Activated T-helper 2 cell treated with anti-CD3 and anti-CD28 coated beads, Interferon-gamma antibody, Interleukin-2, Interleukin-4, amounts not matched to agents 10 μg/mL and 5 μg/mL and 100 μg/mL, durations not matched to agents 14 hours and 24 hours and 36 hours (primary cell): ENCODE results near the gene AKAP6. TPM values are rescaled to one million over a fixed set of nuclear protein-coding genes. Genes with fewer than 3 reads are reported as not detected.

ENCODE experiments used
- DNase-seq: peaks from one replicate; pipeline ENCODE4 v3.0.0; 2021; ENCODE audit warnings: low spot score
- H3K27ac Mint-ChIP-seq: one replicate; pipeline ENCODE4 v1.8.0; 2021; ENCODE audit warnings: mixed read lengths
- H3K27me3 Mint-ChIP-seq: one replicate; pipeline ENCODE4 v1.8.0; 2021; ENCODE audit warnings: low read depth, mixed read lengths
- H3K36me3 Mint-ChIP-seq: one replicate; pipeline ENCODE4 v1.8.0; 2021; ENCODE audit warnings: low read depth, mixed read lengths
- H3K4me1 Mint-ChIP-seq: one replicate; pipeline ENCODE4 v1.8.0; 2021; ENCODE audit warnings: low read depth, mixed read lengths
- H3K4me3 Mint-ChIP-seq: one replicate; pipeline ENCODE4 v1.8.0; 2021; ENCODE audit warnings: low read depth, mild to moderate bottlenecking, moderate library complexity, mixed read lengths
- H3K9me3 Mint-ChIP-seq: one replicate; pipeline ENCODE4 v1.8.0; 2021; ENCODE audit warnings: mixed read lengths
- intact Hi-C: fragments of 100-400 bp; cut with micrococcal nuclease; formaldehyde crosslinking; loops from one replicate; pipeline ENCODE4 v1.15.1; 2023
- total RNA-seq: library from RNA; stranded (reverse); gene quantifications from 2 replicates; pipeline ENCODE4 v1.2.3, GENCODE V29; 2022

The AKAP6 gene
- total RNA-seq, 1 donor from 2014 or later: 1.0 TPM

DNA sequence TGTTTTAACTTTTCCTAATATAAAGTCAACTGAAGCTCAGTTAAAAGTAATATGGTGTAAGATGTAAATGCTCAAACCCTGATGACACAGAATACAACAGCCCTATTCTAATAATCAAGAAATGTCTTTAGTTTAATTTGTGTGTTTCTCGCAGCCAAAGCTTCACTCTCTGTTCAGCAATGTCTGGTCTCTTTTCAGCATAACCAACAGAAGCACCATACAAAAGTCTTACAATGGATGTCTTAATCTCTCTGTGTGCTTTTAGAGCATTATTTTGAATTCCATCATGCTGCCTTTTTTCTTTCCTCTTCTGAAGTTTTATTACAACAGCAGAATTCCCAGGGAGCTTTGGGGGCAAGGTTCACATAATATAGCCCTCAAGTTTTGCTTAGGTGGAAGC lies 399.4 kb downstream of the AKAP6 start:
- intact Hi-C loops: no loop called here
- H3K27me3 Mint-ChIP-seq: no peaks in the 10 kb centered on the region
- no peaks in the 10 kb centered on the region for H3K9me3 Mint-ChIP-seq

DNA sequence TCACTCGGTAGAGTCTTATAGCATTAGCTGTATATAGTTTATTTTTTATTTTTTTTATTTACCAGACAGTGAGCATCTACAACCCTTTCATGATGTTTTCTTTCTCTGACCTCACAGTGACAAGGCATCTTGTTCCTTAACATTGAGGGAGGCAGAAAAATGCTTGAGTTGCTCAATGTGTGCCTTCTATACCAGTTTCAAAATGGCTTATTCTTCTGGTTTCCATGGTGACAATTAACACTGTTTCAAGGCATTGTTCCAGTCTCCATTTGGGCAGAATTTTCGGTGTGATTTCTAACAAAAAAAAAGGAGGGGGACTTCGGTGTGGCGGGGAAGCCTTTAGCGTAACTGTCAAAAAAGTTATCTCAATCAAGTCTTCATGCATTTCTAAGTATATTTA lies 399.9 kb downstream of the AKAP6 start:
- DNase-seq: no peak
- intact Hi-C loops: no loop called here
- Mint-ChIP-seq H3K27me3 (no peaks in the 10 kb centered on the region), H3K36me3 (no peaks in the 10 kb centered on the region), H3K9me3 (no peaks in the 10 kb centered on the region), H3K27ac (no peak overlapping the region), H3K4me3 (no peak overlapping the region), H3K4me1 (no peaks in the 10 kb centered on the region)

More for the DNA sequence above, 399.4 kb downstream of the AKAP6 start:
- Mint-ChIP-seq H3K4me1 (no peaks in the 10 kb centered on the region), H3K4me3 (no peak overlapping the region), H3K27ac (no peak overlapping the region), H3K36me3 (no peaks in the 10 kb centered on the region)
- no peak for DNase-seq

DNA sequence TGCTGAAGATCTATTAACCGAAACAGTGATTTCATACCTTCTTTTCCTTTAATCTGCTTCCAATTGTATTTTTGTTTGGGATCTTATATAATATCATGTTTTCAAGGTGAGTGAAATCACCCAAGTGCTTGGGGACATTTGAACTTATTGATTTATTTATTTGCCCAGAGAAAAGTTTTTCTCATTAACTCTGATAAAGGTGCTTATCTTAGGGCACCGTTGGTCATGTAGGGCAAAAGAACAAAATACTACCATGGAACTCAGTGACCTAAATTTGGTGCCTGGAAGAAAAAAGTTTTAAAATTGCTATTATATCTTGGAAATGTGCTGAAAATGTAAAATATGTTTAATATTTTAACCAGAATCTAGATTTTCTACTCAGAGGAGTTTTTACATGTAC lies 402.2 kb downstream of the AKAP6 start:
- no peaks in the 10 kb centered on the region for H3K27me3 Mint-ChIP-seq
- no peak for DNase-seq
- H3K27ac Mint-ChIP-seq: no peak overlapping the region
- H3K4me1 Mint-ChIP-seq: no peaks in the 10 kb centered on the region
- H3K4me3 Mint-ChIP-seq: no peak overlapping the region
- no peaks in the 10 kb centered on the region for H3K36me3 Mint-ChIP-seq
- no peaks in the 10 kb centered on the region for H3K9me3 Mint-ChIP-seq
- intact Hi-C loops: no loop called here

DNA sequence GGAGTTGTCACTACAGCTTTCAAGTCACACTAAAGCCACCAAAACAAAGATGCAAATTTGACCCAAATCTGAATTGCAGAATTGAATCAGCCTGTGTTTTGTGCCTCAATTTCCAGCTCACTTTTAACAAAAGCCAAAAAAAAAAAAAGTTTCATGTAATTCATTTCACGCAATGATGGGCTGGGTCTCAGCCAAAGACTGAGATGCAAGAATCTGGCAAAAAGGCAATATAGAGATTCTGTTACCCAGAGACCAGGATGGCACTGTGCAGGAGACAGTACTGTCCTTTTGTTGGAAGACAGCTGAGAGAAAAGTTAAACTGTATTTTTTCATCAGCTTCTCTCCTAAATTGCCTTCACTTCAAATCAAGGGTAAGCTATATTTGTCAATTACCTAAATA lies 403.9 kb downstream of the AKAP6 start:
- no peak overlapping the region for H3K4me3 Mint-ChIP-seq
- intact Hi-C loops: no loop called here
- no peak for DNase-seq
- no peak overlapping the region for H3K27ac Mint-ChIP-seq
- no peaks in the 10 kb centered on the region for H3K9me3 Mint-ChIP-seq
- H3K4me1 Mint-ChIP-seq: no peaks in the 10 kb centered on the region
- H3K36me3 Mint-ChIP-seq: no peaks in the 10 kb centered on the region
- H3K27me3 Mint-ChIP-seq: no peaks in the 10 kb centered on the region

DNA sequence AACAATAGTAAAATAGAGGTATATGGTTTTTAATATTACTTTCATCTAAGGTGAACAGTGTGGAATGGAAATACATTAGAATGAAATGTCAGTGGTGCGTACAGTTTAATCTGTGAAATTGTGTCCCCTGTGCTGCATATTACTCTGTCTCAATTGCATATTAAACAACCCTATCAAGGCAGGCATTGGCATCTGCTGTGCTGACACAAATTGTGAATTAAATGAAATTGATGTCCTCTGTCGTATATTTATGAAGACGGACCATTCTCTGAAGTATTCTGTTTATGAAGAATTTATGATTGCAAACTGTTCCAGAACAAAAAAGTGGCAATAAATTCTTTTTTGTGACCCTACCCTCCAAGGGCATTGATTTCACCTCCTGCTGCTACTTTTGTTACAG lies 405.2 kb downstream of the AKAP6 start:
- no peak for DNase-seq
- intact Hi-C loops: no loop called here
- H3K27me3 Mint-ChIP-seq: no peaks in the 10 kb centered on the region
- no peaks in the 10 kb centered on the region for H3K36me3 Mint-ChIP-seq
- no peaks in the 10 kb centered on the region for H3K9me3 Mint-ChIP-seq
- no peak overlapping the region for H3K27ac Mint-ChIP-seq
- H3K4me3 Mint-ChIP-seq: no peak overlapping the region
- H3K4me1 Mint-ChIP-seq: no peaks in the 10 kb centered on the region

DNA sequence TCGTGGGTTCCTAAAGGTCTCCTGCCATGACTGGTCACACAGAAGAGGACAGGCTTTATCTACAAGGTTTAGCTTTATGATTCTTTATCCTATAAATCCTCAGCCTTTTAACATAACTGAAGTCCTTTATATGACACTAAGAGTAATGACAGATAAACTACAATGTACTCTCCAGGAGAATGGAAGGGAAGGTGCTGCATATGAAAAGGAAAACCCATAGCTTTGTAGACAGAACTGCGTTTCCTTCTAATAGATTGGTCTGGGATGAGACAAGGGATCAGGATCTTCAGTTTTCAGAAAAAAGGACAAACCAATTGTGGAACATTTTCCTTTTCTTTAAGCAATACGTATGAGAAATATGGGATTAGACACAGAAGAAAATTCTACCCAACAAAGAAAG lies 408.5 kb downstream of the AKAP6 start:
- Mint-ChIP-seq H3K27ac (no peak overlapping the region), H3K4me1 (no peaks in the 10 kb centered on the region), H3K36me3 (no peaks in the 10 kb centered on the region), H3K9me3 (peaks cover 3% of the 10 kb centered on the region), H3K4me3 (no peak overlapping the region), H3K27me3 (no peaks in the 10 kb centered on the region)
- DNase-seq: no peak
- intact Hi-C loops: no loop called here

DNA sequence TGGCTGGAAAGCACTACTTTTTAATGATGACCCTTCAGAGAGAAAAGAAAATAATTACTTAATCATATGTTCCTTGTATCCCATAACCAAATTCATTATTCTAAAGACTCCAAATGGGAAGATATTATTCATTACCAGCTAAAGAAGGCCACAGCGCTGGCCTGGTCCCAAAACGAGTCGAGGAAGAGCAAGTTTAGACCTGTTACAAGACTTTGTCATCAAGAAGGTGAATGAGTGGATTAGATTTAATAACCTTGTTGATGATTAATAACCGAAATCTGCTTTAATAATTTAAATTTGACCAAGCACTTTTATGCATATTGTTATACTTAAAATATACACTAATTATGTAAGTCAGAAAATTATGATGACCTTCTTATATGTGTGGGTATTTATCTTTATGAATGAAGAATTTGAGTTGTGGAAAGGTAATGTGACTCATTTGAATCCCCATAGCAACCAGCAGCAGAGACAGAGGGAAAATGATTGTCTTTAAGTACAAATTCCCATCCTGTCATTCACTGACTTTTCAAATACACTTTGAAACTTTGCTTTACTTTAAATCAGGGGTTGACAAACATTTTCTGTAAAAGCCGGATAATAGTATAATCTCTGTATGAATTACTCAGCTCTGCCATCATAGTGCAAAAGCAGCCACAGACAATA lies 409.2 kb downstream of the AKAP6 start:
- Mint-ChIP-seq H3K4me3 (no peak overlapping the region), H3K9me3 (peaks cover 3% of the 10 kb centered on the region), H3K36me3 (no peaks in the 10 kb centered on the region), H3K27me3 (no peaks in the 10 kb centered on the region), H3K4me1 (no peaks in the 10 kb centered on the region), H3K27ac (no peak overlapping the region)
- intact Hi-C loops: no loop called here
- DNase-seq: no peak

DNA sequence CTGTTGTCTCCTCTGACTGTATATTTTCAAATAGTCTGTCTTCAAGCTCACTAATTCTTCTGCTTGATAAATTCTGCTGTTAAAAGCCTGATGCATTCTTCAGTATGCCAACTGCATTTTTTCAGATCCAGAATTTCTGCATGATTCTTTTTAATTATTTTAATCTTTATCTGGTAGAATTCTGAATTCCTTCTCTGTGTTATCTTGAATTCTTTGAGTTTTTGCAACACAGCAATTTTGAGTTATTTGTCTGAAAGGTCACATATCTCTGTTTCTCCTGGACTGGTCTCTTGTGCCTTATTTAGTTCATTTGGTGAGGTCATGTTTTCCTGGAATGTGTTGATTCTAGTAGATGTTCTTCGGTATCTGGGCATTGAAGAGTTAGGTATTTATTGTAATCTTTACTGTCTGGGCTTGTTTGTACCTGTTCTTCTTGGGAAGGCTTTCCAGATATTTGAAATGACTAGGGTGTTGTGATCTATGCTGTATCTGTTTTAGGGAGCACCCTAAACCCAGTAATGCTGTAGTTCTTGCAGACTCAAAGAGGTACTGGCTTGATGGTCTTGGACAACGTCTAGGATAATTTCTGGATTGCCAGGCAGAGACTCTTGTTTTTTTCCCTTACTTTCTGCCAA lies 415.8 kb downstream of the AKAP6 start:
- no peak for DNase-seq
- H3K9me3 Mint-ChIP-seq: peaks cover 10% of the 10 kb centered on the region
- no peaks in the 10 kb centered on the region for H3K36me3 Mint-ChIP-seq
- no peaks in the 10 kb centered on the region for H3K4me1 Mint-ChIP-seq
- intact Hi-C loops: no loop called here
- H3K4me3 Mint-ChIP-seq: no peak overlapping the region
- H3K27ac Mint-ChIP-seq: no peak overlapping the region
- no peaks in the 10 kb centered on the region for H3K27me3 Mint-ChIP-seq

DNA sequence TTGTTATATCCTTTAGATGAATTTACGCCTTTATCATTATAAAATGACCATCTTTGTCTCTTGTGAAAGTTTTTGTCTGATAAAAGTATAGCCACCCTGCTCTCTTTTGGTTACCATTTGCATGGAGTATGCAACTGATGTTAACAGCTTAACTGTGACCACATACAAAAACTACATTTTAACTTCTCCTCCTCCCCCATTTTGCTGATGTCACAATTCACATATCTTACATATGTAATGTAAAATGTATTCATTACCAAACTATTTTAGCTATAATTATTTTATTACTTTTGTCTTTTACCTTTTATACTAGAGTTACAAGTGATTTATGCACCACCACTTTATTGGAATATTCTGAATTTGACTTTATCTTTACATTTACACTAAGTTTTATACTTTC lies 425.1 kb downstream of the AKAP6 start:
- DNase-seq: no peak
- intact Hi-C loops: no loop called here
- H3K27me3 Mint-ChIP-seq: no peaks in the 10 kb centered on the region

DNA sequence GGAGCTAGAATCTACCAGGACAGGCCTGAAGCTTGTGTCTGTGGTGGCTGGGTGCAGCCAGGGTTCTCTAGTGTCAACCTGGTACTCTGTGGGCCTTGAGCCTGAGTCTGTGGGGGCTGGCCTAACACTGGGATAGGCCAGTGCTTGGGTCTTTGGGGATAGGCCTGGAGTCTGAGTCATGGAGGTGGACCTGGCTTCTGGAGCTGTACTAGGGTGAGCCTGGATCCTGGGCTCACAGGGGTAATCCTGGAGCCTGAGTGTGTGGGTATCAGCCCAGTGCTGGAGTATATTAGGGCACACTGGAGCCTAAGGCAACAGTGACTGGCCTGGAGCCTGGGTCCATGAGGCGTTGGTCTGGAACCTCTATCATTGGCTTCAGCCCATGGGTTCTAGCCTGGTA lies 427.1 kb downstream of the AKAP6 start:
- Mint-ChIP-seq H3K27me3 (no peaks in the 10 kb centered on the region), H3K9me3 (peaks cover 29% of the 10 kb centered on the region), H3K4me1 (no peaks in the 10 kb centered on the region), H3K36me3 (no peaks in the 10 kb centered on the region), H3K4me3 (no peak overlapping the region), H3K27ac (no peak overlapping the region)
- intact Hi-C loops: no loop called here
- DNase-seq: no peak

More for the DNA sequence above, 425.1 kb downstream of the AKAP6 start:
- no peak overlapping the region for H3K4me3 Mint-ChIP-seq
- peaks cover 29% of the 10 kb centered on the region for H3K9me3 Mint-ChIP-seq
- H3K36me3 Mint-ChIP-seq: no peaks in the 10 kb centered on the region
- H3K27ac Mint-ChIP-seq: no peak overlapping the region
- H3K4me1 Mint-ChIP-seq: no peaks in the 10 kb centered on the region

DNA sequence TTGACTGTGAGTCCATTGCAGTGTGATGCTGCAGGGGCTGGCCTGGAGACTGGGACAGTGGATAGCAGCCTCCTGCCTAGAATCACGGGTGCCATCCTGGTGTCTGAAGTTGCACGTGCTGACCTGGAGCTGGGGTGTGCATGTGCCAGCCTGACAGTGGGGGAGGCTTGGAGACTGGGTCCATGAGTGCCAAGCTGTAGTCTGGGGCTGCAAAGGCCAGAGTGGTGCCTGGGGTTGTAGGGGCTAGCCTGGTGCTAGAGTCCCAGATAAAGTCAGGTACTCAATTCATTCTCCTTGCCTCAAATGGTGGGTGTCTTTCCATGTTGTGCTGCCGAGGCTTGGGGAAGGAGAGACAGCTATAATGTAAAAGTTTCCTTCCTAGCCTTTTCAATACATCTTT lies 427.7 kb downstream of the AKAP6 start:
- Mint-ChIP-seq H3K9me3 (peaks cover 29% of the 10 kb centered on the region), H3K4me1 (no peaks in the 10 kb centered on the region), H3K27me3 (no peaks in the 10 kb centered on the region), H3K27ac (no peak overlapping the region), H3K36me3 (no peaks in the 10 kb centered on the region), H3K4me3 (no peak overlapping the region)
- intact Hi-C loops: no loop called here
- no peak for DNase-seq

DNA sequence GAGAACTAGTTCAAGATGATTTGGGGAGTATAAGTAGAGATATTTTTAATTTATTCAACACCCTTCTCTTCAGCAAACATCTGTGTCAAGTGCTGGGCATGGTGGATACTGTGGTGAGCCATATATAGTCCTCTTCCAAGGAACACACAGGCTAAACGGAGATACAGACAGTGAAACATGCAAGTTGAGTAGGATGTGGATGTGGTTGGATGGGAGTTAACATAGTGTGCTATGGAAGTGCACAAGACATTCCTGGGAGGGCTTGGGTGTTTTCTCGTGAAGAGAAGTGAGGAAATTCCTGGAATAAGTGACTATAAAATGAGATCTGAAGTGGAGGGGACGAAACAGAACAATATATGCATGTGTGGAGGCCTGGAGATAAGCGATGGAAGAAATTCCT lies 428.5 kb downstream of the AKAP6 start:
- H3K9me3 Mint-ChIP-seq: peaks cover 29% of the 10 kb centered on the region
- no peak overlapping the region for H3K27ac Mint-ChIP-seq
- H3K4me3 Mint-ChIP-seq: no peak overlapping the region
- intact Hi-C loops: no loop called here
- no peaks in the 10 kb centered on the region for H3K27me3 Mint-ChIP-seq
- no peaks in the 10 kb centered on the region for H3K36me3 Mint-ChIP-seq
- H3K4me1 Mint-ChIP-seq: no peaks in the 10 kb centered on the region
- DNase-seq: no peak

DNA sequence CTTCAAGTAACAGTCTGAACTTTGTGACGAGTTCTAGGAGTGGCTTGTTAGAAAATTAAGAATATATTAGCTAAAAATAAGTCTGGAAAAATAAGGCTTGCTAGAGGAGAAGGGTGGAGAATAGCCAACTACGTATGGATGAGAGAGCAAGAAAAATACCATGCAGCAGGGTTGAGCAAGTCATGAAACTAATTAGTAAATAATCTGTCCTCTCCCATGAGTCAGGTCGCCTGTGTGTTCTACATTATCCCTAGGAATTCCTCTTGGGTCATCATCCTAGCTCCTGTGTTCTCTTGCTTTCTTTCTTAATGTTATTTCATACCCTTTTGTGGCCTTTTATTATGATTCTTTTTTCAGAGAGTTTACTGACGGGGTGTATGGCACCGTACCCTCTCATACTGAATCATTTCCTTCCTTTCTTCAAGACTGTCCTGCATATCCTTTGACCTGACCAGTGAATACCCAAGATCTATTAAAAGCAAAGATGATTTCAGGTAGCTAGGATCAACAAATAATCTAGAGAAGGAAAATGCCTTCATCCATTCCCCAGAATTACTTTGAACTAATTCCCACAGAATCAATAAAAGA lies 432.4 kb downstream of the AKAP6 start:
- Mint-ChIP-seq H3K9me3 (peaks cover 9% of the 10 kb centered on the region), H3K27ac (no peak overlapping the region), H3K27me3 (no peaks in the 10 kb centered on the region), H3K36me3 (no peaks in the 10 kb centered on the region), H3K4me3 (no peak overlapping the region), H3K4me1 (no peaks in the 10 kb centered on the region)
- DNase-seq: no peak
- intact Hi-C loops: no loop called here
